ENCODE data around the gene TET1.

DNA sequence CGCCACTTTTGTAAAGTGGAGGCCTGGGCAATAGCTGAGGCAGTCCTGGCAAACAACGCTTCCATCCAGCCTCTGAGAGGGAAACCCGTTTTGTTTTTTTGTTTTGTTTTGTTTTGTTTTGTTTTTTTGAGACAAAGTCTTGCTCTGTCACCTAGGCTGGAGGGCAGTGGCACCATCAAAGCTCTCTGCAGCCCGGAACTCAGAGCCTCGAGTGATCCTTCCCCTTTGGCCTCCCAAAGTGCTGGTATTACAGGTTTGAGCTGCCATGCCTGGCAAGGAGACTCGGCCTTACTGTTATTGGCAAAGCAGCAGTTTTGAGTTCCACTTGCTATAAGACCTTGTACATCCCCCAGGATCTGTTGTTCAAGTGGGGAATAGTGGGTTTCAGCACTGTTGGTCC, 22.3 kb upstream of the TET1 start:
- TF ChIP-seq, protein P1, sequence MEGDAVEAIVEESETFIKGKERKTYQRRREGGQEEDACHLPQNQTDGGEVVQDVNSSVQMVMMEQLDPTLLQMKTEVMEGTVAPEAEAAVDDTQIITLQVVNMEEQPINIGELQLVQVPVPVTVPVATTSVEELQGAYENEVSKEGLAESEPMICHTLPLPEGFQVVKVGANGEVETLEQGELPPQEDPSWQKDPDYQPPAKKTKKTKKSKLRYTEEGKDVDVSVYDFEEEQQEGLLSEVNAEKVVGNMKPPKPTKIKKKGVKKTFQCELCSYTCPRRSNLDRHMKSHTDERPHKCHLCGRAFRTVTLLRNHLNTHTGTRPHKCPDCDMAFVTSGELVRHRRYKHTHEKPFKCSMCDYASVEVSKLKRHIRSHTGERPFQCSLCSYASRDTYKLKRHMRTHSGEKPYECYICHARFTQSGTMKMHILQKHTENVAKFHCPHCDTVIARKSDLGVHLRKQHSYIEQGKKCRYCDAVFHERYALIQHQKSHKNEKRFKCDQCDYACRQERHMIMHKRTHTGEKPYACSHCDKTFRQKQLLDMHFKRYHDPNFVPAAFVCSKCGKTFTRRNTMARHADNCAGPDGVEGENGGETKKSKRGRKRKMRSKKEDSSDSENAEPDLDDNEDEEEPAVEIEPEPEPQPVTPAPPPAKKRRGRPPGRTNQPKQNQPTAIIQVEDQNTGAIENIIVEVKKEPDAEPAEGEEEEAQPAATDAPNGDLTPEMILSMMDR (IDR thresholded peaks at IDR 0.05 in 2 of 3, conservative IDR thresholded peaks at IDR 0.05 in 1 of 3; ENCODE audit: insufficient read depth in 2 of 3, low read depth in 1 of 3, low read length in 3 of 3), result no peak
- no peak for TF ChIP-seq HDGF (IDR thresholded peaks at IDR 0.05)
- no peak for TF ChIP-seq ZNF184 (CRISPR knock-in tag; IDR thresholded peaks at IDR 0.05)
- TF ChIP-seq, protein P2, sequence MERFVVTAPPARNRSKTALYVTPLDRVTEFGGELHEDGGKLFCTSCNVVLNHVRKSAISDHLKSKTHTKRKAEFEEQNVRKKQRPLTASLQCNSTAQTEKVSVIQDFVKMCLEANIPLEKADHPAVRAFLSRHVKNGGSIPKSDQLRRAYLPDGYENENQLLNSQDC (CRISPR knock-in tag; IDR thresholded peaks at IDR 0.05), result no peak
- no peak for TF ChIP-seq TRIM24 (IDR thresholded peaks at IDR 0.05)
- TF ChIP-seq, protein P3, sequence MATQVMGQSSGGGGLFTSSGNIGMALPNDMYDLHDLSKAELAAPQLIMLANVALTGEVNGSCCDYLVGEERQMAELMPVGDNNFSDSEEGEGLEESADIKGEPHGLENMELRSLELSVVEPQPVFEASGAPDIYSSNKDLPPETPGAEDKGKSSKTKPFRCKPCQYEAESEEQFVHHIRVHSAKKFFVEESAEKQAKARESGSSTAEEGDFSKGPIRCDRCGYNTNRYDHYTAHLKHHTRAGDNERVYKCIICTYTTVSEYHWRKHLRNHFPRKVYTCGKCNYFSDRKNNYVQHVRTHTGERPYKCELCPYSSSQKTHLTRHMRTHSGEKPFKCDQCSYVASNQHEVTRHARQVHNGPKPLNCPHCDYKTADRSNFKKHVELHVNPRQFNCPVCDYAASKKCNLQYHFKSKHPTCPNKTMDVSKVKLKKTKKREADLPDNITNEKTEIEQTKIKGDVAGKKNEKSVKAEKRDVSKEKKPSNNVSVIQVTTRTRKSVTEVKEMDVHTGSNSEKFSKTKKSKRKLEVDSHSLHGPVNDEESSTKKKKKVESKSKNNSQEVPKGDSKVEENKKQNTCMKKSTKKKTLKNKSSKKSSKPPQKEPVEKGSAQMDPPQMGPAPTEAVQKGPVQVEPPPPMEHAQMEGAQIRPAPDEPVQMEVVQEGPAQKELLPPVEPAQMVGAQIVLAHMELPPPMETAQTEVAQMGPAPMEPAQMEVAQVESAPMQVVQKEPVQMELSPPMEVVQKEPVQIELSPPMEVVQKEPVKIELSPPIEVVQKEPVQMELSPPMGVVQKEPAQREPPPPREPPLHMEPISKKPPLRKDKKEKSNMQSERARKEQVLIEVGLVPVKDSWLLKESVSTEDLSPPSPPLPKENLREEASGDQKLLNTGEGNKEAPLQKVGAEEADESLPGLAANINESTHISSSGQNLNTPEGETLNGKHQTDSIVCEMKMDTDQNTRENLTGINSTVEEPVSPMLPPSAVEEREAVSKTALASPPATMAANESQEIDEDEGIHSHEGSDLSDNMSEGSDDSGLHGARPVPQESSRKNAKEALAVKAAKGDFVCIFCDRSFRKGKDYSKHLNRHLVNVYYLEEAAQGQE (IDR thresholded peaks at IDR 0.05; ENCODE audit: borderline replicate concordance), result no peak
- TF ChIP-seq, protein P3 (CRISPR knock-in tag; IDR thresholded peaks at IDR 0.05; ENCODE audit: low read depth), result no peak
- TF ChIP-seq NONO (IDR thresholded peaks at IDR 0.05; ENCODE audit: low read depth in 2 of 2, low read length in 1 of 2), result no peak

Measured in K562 (cell line).